Measurements from ENCODE around the gene NCKAP1.
"Not testable (repeated sequence)": the region's sequence is repeated elsewhere in the genome, so short reads cannot be mapped to it uniquely, and the experiment has no call there.

Gene NCKAP1, protein sequence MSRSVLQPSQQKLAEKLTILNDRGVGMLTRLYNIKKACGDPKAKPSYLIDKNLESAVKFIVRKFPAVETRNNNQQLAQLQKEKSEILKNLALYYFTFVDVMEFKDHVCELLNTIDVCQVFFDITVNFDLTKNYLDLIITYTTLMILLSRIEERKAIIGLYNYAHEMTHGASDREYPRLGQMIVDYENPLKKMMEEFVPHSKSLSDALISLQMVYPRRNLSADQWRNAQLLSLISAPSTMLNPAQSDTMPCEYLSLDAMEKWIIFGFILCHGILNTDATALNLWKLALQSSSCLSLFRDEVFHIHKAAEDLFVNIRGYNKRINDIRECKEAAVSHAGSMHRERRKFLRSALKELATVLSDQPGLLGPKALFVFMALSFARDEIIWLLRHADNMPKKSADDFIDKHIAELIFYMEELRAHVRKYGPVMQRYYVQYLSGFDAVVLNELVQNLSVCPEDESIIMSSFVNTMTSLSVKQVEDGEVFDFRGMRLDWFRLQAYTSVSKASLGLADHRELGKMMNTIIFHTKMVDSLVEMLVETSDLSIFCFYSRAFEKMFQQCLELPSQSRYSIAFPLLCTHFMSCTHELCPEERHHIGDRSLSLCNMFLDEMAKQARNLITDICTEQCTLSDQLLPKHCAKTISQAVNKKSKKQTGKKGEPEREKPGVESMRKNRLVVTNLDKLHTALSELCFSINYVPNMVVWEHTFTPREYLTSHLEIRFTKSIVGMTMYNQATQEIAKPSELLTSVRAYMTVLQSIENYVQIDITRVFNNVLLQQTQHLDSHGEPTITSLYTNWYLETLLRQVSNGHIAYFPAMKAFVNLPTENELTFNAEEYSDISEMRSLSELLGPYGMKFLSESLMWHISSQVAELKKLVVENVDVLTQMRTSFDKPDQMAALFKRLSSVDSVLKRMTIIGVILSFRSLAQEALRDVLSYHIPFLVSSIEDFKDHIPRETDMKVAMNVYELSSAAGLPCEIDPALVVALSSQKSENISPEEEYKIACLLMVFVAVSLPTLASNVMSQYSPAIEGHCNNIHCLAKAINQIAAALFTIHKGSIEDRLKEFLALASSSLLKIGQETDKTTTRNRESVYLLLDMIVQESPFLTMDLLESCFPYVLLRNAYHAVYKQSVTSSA

DNA sequence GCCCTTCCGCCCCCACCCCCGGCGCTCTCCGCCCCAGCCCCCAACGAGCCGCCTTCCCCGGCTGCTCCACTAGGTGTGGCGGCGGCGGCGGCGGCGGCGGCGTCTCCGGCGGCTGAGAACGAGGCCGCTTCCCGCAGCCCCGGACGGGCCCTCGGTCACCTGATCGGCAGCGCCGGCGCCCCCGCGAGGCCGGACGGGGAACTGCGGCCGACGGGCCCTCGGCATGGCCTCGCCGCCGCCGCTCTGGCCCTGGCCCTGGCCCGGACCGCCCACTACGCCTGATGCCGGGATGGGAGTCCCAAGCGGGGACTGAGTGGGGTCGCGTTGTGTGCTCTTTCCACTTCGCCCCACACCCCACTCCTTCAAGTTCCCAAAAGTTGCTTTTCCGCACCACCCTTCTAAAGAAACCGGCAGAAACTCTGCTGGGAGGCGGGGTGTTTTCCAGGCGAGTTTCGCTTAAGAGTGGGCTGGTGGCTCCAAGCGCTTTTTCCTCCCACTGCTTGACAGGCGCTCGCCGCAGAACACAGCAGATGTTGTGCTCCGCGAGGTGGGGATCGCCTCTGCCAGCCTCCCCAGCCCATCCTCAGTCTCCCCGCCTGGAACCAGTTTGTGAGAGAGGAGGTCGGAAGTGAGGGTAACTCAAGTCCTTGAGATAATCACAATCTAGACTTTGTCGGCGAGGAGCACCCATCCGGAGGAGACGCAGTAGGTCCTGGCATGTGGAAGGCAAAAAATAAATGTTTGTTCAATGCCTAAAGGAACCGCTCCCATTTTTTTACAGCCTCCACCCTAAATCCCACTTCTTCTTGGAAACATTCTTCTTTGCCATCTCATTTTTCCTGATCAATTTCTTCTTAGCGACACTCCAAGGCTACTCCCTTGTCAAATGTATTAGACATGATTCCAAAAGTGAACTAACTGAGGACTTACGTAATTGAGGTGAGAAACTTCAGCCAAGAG, at the start of gene NCKAP1:
Gene NCKAP1 (minus strand): TSS at position 117 of the 960 bp plus-strand sequence. CDS start 358 bp downstream, outside the sequence.
- DNase-seq, result peak; percentile 91

- DNase-seq, result peak; percentile 13
Measured at GRCh38 chr2:183081911-183082310, 43.7 kb upstream of the NCKAP1 start.

DNA sequence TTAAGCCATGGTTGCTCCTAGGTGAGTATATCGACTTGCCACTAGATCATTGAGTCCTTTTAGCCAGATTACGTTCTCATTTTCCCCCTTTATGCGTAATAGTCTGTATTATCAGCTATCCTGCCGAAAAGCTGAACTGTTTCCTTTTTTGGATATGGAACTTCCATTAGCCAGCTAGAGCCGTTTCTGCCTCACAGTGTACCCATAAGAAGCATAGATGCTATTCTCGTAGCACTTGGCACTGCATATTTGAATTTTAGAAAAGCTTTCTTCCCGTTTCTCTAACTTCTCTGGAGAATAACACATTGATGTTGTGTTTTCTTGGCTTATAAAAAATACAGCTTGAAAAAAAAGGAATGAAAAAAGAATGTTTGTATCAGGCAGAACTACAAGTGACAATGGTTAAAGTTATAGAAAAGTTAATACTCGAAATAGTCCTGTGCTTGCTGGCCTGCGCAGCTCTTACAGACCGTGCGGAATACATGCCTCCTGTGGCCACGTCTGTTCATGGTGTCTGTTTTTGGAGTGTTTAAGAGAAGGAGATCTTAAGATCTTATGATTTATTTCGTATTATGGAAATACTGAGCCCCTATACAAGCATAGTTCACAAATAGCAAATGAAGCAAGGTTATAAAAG, 41.0 kb upstream of the NCKAP1 start:
- peak; percentile 43 for DNase-seq

- peak; percentile 97 for DNase-seq
Measured at GRCh38 chr2:183078464-183079138, 40.3 kb upstream of the NCKAP1 start, which contains the start of gene DUSP19. Gene DUSP19, plus strand, starts transcription at chr2:183078747. Its CDS starts 187 bp downstream, at chr2:183078934.

- no peak for DNase-seq
Measured at GRCh38 chr2:183078163-183078463, 39.9 kb upstream of the NCKAP1 start.

GRCh38 chr2:183072177-183072576, 33.9 kb upstream of the NCKAP1 start:
- DNase-seq, result no peak

GRCh38 chr2:183070942-183071844, 32.9 kb upstream of the NCKAP1 start:
- DNase-seq, result no peak

DNA sequence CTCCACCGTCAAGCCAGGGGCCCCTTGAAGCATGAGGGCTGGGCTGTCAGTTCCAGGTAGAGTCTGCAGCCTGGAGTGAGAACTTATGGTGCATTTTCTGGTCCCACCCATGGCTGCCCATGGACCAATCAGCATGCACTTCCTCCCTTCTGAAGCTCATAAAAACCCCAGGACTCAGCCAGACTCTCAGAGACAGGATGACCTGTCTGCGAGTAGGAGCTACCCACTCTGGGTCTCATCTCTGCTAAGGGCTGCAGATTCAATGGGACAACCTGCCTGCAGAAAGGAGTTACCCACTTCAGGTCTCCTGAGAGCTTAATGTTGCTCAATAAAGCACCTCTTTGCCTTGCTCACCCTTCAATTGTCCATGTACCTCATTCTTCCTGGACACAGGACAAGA, 30.9 kb upstream of the NCKAP1 start:
- DNase-seq, result no peak

GRCh38 chr2:183068561-183068960, 30.3 kb upstream of the NCKAP1 start:
- no peak for DNase-seq

GRCh38 chr2:183063083-183063482, 24.8 kb upstream of the NCKAP1 start:
- DNase-seq, result no peak

GRCh38 chr2:183060571-183061231, 22.4 kb upstream of the NCKAP1 start:
- DNase-seq, result no peak

- no peak for DNase-seq
Measured at GRCh38 chr2:183059561-183059960, 21.3 kb upstream of the NCKAP1 start.

GRCh38 chr2:183057333-183057985, 19.2 kb upstream of the NCKAP1 start:
- DNase-seq, result no peak

DNA sequence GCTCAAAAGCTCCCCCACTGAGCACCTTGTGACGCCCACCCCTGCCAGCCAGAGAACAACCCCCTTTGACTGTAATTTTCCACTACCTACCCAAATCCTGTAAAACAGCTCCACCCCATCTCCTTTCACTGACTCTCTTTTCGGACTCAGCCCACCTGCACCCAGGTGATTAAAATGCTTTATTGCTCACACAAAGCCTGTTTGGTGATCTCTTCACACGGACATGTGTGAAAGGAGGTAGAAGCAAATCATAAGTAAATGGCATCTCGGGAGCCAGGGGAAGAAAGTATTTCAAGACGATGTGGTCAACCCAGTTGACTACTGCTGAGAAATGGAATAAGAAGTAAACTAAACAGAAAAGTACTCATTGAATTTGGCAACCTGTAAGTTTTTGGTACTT, 11.2 kb upstream of the NCKAP1 start:
- no peak for DNase-seq

DNA sequence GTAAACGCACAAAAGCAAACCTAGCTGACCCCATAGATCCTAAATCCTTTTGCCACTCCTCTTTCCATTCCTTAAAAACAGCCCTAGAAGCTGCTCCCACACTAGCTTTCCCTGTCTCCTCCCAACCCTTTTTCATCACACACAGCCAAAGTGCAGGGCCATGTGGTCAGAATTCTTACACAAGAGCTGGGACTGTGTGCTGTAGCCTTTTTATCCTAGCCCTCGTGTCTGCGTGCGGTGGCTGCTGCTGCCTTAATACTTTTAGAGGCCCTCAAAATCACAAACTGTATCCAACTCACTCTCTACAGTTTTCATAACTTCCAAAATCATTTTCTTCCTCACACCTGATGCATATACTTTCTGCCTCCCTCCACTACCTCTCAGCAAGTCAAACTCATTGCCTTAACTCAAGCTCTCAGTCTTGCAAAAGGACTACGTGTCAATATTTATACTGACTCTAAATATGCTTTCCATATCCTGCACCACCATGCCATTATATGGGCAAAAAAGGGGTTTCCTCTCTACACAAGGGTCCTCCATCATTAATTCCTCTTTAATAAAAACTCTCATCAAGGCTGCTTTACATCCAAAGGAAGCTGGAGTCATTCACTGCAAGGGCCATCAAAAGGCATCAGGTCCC, 9.3 kb upstream of the NCKAP1 start:
- DNase-seq, result not testable (repeated sequence)

DNA sequence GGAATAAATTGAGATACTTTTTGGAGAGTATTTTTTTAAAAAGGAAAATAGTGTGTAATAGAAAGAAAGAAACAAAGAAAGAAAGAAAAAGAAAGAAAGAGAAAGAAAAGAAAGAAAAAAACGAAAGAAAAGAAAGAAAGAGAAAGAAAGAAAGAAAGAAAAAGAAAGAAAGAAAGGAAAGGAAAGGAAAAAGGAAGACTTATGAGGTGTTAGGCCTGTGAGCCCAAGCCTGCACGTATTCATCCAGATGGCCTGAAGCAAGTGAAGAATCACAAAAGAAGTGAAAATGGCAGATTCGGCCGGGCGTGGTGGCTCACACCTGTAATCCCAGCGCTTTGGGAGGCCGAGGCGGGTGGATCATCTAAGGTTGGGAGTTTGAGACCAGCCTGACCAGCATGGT, 5.3 kb upstream of the NCKAP1 start:
- DNase-seq, result not testable (repeated sequence)

DNA sequence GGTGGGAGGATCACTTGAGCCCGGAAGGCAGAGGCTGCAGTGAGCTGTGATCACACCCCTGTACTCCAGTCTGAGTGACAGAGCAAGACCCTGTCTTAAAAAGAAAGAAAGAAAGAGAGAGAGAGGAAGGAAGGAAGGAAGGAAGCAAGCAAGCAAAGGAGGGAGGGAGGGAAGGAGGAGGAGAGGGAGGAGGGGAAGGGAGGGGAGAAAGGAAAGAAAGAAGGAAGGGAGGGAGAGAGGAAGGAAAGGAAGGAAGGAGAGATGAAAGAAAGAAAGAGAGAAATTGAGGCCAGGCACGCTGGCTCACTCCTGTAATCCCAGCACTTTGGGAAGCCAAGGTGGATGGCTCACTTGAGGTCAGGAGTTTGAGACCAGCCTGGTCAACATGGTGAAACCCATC, 2.3 kb upstream of the NCKAP1 start:
- DNase-seq, result no peak
